ENCODE results near the gene LRRN4. TPM values are rescaled to one million over a fixed set of nuclear protein-coding genes. Genes with fewer than 3 reads are reported as not detected.

The LRRN4 gene
- total RNA-seq, 6 experiments from 2014 or later, result 0.10 to 0.31 (median 0.18) TPM; not detected in 2

GRCh38 chr20:6099819-6100218 is 46.0 kb upstream of the LRRN4 start:
- no peak for ATAC-seq
- intact Hi-C loops (cut with DNase I), result no loop called here
- no peak for TF ChIP-seq POLR2A (IDR thresholded peaks at IDR 0.05)
- no peak for TF ChIP-seq CTCF (IDR thresholded peaks at IDR 0.05)

GRCh38 chr20:6095409-6095808 is 41.5 kb upstream of the LRRN4 start:
- 55% methylated on average over 5 of the region's 5 CpGs for WGBS (ENCODE audit: insufficient coverage, low coverage, low lambda C conversion rate, missing lambda C conversion rate)
- intact Hi-C loops (cut with DNase I), result no loop called here
- Histone ChIP-seq H3K4me3 (no peak overlapping the region), H3K27ac (no peak overlapping the region), H3K4me1 (no peaks in the 10 kb centered on the region), H3K27me3 (no peaks in the 10 kb centered on the region), H3K9me3 (no peaks in the 10 kb centered on the region), H3K36me3 (no peaks in the 10 kb centered on the region)
- DNase-seq (no peak), ATAC-seq (peak; percentile 65 to 80 (median 68))
- TF ChIP-seq POLR2A (IDR thresholded peaks at IDR 0.05) (no peak), CTCF (IDR thresholded peaks at IDR 0.05) (no peak)

More at GRCh38 chr20:6099819-6100218, 46.0 kb upstream of the LRRN4 start:
- Histone ChIP-seq H3K4me1 (no peaks in the 10 kb centered on the region), H3K27me3 (no peaks in the 10 kb centered on the region), H3K4me3 (no peak overlapping the region), H3K36me3 (no peaks in the 10 kb centered on the region), H3K9me3 (no peaks in the 10 kb centered on the region), H3K27ac (no peak overlapping the region)
- DNase-seq, result no peak

GRCh38 chr20:6094565-6094964 is 40.7 kb upstream of the LRRN4 start:
- DNase-seq (no peak), ATAC-seq (no peak)
- Histone ChIP-seq H3K9me3 (no peaks in the 10 kb centered on the region), H3K4me3 (no peak overlapping the region), H3K27me3 (no peaks in the 10 kb centered on the region), H3K27ac (no peak overlapping the region), H3K4me1 (no peaks in the 10 kb centered on the region), H3K36me3 (no peaks in the 10 kb centered on the region)
- WGBS (ENCODE audit: insufficient coverage, low coverage, low lambda C conversion rate, missing lambda C conversion rate), result 81% methylated on average over 3 of the region's 4 CpGs
- intact Hi-C loops (cut with DNase I), result no loop called here
- TF ChIP-seq CTCF (IDR thresholded peaks at IDR 0.05) (no peak), POLR2A (IDR thresholded peaks at IDR 0.05) (no peak)

GRCh38 chr20:6094063-6094462 is 40.2 kb upstream of the LRRN4 start:
- no peaks in the 10 kb centered on the region for H3K9me3 ChIP-seq
- no peak overlapping the region for H3K4me3 ChIP-seq
- DNase-seq (no peak), ATAC-seq (no peak)
- intact Hi-C loops (cut with DNase I), result no loop called here
- H3K4me1 ChIP-seq, result no peaks in the 10 kb centered on the region
- no peak overlapping the region for H3K27ac ChIP-seq
- no peaks in the 10 kb centered on the region for H3K27me3 ChIP-seq
- H3K36me3 ChIP-seq, result no peaks in the 10 kb centered on the region
- WGBS (ENCODE audit: insufficient coverage, low coverage, low lambda C conversion rate, missing lambda C conversion rate), result 58% methylated on average over 3 of the region's 3 CpGs
- no peak for TF ChIP-seq CTCF (IDR thresholded peaks at IDR 0.05)

- no peak for ATAC-seq
- intact Hi-C loops (cut with DNase I), result no loop called here
Observed at GRCh38 chr20:6091661-6092060, 37.8 kb upstream of the LRRN4 start.

More at GRCh38 chr20:6091661-6092060, 37.8 kb upstream of the LRRN4 start:
- no peaks in the 10 kb centered on the region for H3K27me3 ChIP-seq
- H3K9me3 ChIP-seq, result no peaks in the 10 kb centered on the region
- no peaks in the 10 kb centered on the region for H3K4me1 ChIP-seq
- H3K36me3 ChIP-seq, result no peaks in the 10 kb centered on the region
- H3K27ac ChIP-seq, result no peak overlapping the region
- H3K4me3 ChIP-seq, result no peak overlapping the region
- no peak for DNase-seq
- TF ChIP-seq CTCF (IDR thresholded peaks at IDR 0.05) (no peak), POLR2A (IDR thresholded peaks at IDR 0.05) (no peak)
- 87% methylated on average over 7 of the region's 8 CpGs for WGBS (ENCODE audit: insufficient coverage, low coverage, low lambda C conversion rate, missing lambda C conversion rate)
